ENCODE measurements around the gene KCNB1. TPM values are rescaled to one million over a fixed set of nuclear protein-coding genes. Genes with fewer than 3 reads are reported as not detected.

Gene KCNB1
- total RNA-seq, 2 experiments from 2014 or later: 0.05 TPM; not detected in 1

DNA sequence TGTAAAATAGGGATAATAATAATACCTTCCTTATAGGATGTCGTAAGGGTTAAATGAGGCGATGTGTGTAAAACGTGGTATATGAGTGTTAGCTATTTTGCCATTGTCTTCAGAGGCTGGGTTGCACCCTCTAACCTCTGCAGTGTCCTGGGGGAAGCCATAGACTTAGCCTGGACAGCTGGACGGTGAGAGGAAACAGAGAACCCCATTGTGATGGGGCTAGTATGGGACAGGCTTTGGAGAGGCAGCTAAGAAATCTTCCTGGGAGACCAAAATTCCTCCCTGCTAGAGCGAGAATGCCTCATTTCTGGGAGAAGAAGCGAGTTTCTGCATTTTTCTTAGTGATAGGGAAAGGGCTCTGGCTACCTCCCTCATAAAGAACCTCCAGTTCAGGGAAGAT, 22.8 kb downstream of the KCNB1 start:
- no peaks in the 10 kb centered on the region for H3K4me1 Mint-ChIP-seq
- H3K9me3 Mint-ChIP-seq (ENCODE audit: low read depth): no peaks in the 10 kb centered on the region
- ATAC-seq (no peak), DNase-seq (no peak)
- H3K27me3 Mint-ChIP-seq: peaks cover 53% of the 10 kb centered on the region
- no peak overlapping the region for H3K27ac Mint-ChIP-seq
- CTCF ChIA-PET: no interaction called here
- H3K36me3 Mint-ChIP-seq: no peaks in the 10 kb centered on the region
- H3K4me3 Mint-ChIP-seq: no peak overlapping the region

DNA sequence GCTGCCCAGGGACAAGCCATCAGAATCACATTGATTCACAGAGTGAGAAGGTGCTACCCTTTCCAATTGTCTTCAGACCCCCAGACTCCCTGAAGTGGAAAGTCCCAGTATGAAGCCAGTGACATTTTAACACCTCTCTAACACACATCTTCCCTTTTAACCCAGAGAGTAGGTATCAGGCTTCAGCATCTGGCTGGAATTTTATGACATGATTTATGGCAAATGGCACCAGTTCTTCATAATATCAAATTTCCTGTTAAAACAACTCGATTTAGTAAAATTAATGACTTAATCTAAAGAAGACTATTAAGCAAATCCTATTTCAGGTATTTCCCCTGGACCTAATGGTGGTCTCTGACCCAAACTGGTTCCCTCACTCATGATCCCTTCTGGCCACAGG, 25.0 kb downstream of the KCNB1 start:
- ATAC-seq (no peak), DNase-seq (no peak)
- Mint-ChIP-seq H3K27me3 (peaks cover 52% of the 10 kb centered on the region), H3K27ac (no peak overlapping the region), H3K36me3 (no peaks in the 10 kb centered on the region), H3K4me1 (no peaks in the 10 kb centered on the region), H3K4me3 (no peak overlapping the region), H3K9me3 (ENCODE audit: low read depth) (no peaks in the 10 kb centered on the region)
- CTCF ChIA-PET: no interaction called here

DNA sequence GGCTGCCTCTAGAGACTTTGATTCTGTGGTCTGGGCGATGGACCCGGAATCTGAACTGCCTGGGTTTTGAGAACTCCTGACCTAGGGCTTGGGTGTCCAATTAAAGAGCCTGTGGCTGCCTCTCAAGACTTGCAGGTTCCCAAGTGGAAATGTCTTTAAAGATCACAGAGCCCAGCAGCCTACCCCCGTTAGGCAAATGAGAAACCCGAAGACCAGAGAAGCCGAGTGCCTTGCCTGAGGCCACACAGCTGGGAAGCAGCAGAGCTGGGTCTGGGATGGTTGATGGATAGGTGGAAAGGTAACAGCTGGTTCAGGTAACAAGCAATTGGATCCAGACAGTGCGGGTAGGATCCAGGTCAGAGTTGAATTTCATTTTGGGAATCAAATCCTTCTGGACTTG, 25.8 kb downstream of the KCNB1 start:
- no peaks in the 10 kb centered on the region for H3K4me1 Mint-ChIP-seq
- no peaks in the 10 kb centered on the region for H3K9me3 Mint-ChIP-seq (ENCODE audit: low read depth)
- H3K27me3 Mint-ChIP-seq: peaks cover 44% of the 10 kb centered on the region
- ATAC-seq (no peak), DNase-seq (no peak)
- H3K27ac Mint-ChIP-seq: no peak overlapping the region
- no peak overlapping the region for H3K4me3 Mint-ChIP-seq
- CTCF ChIA-PET: no interaction called here
- no peaks in the 10 kb centered on the region for H3K36me3 Mint-ChIP-seq

DNA sequence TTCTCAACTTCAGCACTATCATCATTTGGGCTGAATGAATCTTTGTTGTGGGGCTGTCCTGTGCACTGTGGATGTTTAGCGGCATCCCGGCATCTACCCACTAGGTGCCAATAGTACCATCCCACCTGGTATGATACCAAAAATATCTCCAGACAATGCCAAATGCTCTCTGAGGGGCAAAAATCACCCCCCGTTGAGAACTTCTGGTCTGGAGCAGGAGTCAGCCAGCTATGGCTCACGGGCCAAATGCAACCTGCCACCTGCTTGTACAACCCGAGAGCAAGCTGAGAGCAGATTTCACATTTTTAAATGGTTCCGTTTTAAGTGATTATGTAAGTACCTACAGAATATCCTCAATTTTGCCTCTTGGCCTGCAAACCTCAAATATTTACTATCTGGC, 26.8 kb downstream of the KCNB1 start:
- CTCF ChIA-PET: no interaction called here
- no peaks in the 10 kb centered on the region for H3K4me1 Mint-ChIP-seq
- H3K36me3 Mint-ChIP-seq: no peaks in the 10 kb centered on the region
- no peak overlapping the region for H3K27ac Mint-ChIP-seq
- peaks cover 35% of the 10 kb centered on the region for H3K27me3 Mint-ChIP-seq
- H3K9me3 Mint-ChIP-seq (ENCODE audit: low read depth): no peaks in the 10 kb centered on the region
- ATAC-seq (no peak), DNase-seq (no peak)
- no peak overlapping the region for H3K4me3 Mint-ChIP-seq

DNA sequence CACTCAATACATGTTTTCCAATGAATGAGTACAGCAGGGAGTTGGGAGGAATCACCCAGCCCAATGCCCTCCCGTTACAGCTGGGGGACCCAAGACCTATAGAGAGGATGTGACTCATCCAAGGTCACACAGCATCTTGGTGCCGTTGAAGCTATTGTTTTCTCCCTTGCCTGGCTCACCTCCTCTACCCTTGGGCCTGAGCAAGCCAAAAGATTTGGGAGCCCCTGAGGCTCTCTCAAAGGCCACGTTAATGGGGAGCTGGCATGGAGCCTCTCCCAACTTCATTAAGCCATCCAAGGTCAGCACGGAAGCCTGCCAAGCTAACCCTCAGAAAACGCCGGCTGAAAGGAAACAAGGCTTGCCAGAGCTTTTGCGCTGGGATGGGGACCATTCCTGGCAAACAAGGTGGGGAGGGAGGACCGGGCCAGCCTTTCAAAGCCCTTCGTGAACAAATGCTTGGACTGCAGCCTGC, 30.4 kb downstream of the KCNB1 start:
- no peaks in the 10 kb centered on the region for H3K36me3 Mint-ChIP-seq
- no peaks in the 10 kb centered on the region for H3K9me3 Mint-ChIP-seq (ENCODE audit: low read depth)
- ATAC-seq (no peak), DNase-seq (no peak)
- CTCF ChIA-PET: interaction anchor here (1.3 kb wide), 1 partner anchor 55 kb away, joined by 3 read pairs; no protein-coding TSS in a partner anchor
- H3K4me3 Mint-ChIP-seq: no peak overlapping the region
- peaks cover 25% of the 10 kb centered on the region for H3K27me3 Mint-ChIP-seq
- no peak overlapping the region for H3K27ac Mint-ChIP-seq
- no peaks in the 10 kb centered on the region for H3K4me1 Mint-ChIP-seq

DNA sequence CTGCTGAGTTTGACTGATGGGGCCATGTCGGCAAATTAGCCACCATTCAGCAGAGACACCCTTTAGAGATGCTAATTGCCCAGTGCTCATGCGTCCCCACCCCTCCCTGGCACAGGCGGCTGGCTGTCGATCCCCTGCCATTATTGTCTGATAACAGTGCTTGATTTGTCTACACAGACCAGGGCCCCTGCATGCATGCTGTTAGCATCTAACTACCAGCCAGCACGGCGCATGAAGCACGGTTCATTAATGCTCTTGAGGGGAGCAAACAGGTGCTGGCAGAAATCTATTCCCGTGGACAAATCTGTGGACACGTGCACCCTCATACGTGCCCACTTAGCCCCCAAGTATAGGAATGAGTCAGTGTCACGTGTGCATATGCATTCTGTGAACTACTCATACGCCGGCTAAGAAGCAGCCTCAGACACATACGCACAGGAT, 32.2 kb downstream of the KCNB1 start:
- CTCF ChIA-PET: no interaction called here

DNA sequence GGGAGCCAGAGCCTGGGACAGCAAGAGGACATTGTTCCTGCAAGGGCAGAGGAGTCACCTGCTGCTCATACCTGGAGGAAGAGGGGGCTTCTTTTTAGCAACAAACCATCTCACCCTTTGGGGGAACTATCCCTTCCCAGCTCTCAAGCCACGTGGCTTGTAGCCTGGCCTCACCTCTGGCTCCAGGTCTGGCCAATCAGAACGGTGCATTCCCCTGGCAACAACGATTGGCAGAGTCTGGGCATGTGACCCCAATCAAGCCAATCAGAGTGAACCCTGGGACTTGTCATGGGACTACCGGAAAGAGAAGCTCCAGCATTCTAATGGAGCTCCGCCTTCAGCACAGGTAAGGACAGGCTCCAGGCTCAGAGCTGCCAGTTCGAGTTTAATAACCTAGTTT, 33.6 kb downstream of the KCNB1 start:
- Mint-ChIP-seq H3K27ac (no peak overlapping the region), H3K4me3 (no peak overlapping the region), H3K4me1 (no peaks in the 10 kb centered on the region), H3K9me3 (ENCODE audit: low read depth) (no peaks in the 10 kb centered on the region), H3K36me3 (no peaks in the 10 kb centered on the region), H3K27me3 (peaks cover 28% of the 10 kb centered on the region)
- ATAC-seq: no peak
- CTCF ChIA-PET: no interaction called here
- no peak for DNase-seq

More for the DNA sequence above, 32.2 kb downstream of the KCNB1 start:
- H3K27ac Mint-ChIP-seq: no peak overlapping the region
- ATAC-seq (no peak), DNase-seq (no peak)
- no peaks in the 10 kb centered on the region for H3K9me3 Mint-ChIP-seq (ENCODE audit: low read depth)
- H3K4me3 Mint-ChIP-seq: no peak overlapping the region
- no peaks in the 10 kb centered on the region for H3K36me3 Mint-ChIP-seq
- no peaks in the 10 kb centered on the region for H3K4me1 Mint-ChIP-seq
- H3K27me3 Mint-ChIP-seq: peaks cover 20% of the 10 kb centered on the region

DNA sequence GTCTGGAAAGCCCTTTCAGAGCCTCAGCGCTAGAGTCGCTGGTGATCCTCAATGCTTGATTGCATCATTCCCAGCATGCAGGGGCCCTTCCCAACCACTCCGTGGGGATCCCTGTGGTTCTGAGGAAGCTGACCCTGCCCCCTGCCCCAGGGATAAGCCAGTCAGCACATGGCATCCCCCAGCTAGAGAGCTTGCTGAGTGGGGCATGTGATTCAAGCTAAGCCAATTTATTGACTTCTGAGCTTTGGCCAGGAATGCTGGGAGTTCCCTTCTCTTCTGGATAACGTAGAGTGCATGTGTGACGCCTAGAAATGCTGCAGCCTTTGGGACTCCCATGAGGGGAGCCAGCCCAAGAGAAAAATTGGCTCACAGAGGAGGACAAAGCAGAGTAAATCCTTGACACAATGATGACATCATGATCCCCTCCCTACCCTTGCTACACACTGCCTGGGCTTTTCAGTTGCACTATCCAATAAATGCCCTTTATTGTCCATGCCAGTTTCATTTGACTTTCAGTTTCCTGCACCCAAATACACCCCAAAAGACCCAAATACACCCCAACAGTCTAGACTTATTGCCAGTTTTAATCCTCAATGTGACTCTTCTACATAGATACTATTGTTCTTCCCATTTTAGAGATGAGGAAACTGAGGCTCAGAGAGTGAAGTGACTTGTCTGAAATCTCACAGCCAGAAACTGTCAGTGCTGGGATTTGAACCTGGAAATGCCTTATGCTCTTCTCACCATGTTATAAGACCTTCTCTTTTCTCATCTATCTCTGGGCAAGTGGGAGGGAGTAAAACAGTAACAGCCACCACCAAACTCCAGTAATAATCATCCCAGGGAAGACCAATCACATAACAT, 34.3 kb downstream of the KCNB1 start:
- Mint-ChIP-seq H3K27ac (no peak overlapping the region), H3K36me3 (no peaks in the 10 kb centered on the region), H3K4me1 (no peaks in the 10 kb centered on the region), H3K9me3 (ENCODE audit: low read depth) (no peaks in the 10 kb centered on the region), H3K27me3 (peaks cover 26% of the 10 kb centered on the region), H3K4me3 (no peak overlapping the region)
- CTCF ChIA-PET: no interaction called here
- no peak for DNase-seq
- ATAC-seq: no peak

DNA sequence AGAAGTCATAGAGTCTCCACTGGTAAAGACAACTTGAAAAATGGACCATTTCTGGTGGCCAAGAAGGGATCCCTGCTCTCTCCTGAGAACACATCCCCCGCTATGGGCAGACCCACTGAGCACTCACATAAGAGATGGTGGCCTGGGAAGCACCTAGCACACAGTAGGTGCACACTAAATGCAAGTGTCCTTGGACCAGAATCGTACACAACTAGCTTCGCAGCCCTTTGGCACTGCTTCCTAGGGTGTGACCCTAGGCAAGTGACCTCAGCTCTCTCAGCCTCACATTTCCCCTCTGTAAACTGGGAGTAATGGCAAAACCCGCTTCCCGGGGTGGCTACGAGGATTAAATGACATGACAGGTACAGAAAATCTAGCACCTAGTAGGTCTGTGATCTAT, 35.1 kb downstream of the KCNB1 start:
- CTCF ChIA-PET: no interaction called here
- Mint-ChIP-seq H3K27ac (no peak overlapping the region), H3K36me3 (no peaks in the 10 kb centered on the region), H3K4me3 (no peak overlapping the region), H3K27me3 (peaks cover 26% of the 10 kb centered on the region), H3K4me1 (no peaks in the 10 kb centered on the region), H3K9me3 (ENCODE audit: low read depth) (no peaks in the 10 kb centered on the region)
- ATAC-seq (no peak), DNase-seq (no peak)

DNA sequence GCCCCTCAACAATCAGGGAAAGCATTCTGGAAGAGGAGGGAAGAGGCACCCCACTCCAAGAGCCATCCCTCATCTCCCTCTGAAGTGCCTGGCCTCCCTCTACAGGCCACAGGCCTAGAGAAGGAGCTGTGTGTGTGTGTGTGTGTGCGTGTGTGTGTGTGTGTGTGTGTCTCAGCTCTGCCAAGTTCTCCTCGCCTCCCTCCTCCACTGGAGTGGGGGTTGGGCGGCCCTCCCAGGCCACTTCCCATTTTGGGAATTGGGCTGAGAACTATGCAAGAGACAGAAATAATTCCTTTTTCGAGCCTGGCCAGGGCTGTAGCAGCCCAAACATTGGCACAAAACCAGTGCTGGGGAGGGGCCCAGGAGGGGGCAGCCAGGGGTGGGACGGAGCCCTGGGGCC, 35.7 kb downstream of the KCNB1 start:
- H3K27ac Mint-ChIP-seq: no peak overlapping the region
- H3K27me3 Mint-ChIP-seq: peaks cover 26% of the 10 kb centered on the region
- H3K4me3 Mint-ChIP-seq: no peak overlapping the region
- DNase-seq (no peak), ATAC-seq (no peak)
- CTCF ChIA-PET: no interaction called here
- no peaks in the 10 kb centered on the region for H3K4me1 Mint-ChIP-seq
- no peaks in the 10 kb centered on the region for H3K36me3 Mint-ChIP-seq
- H3K9me3 Mint-ChIP-seq (ENCODE audit: low read depth): no peaks in the 10 kb centered on the region

DNA sequence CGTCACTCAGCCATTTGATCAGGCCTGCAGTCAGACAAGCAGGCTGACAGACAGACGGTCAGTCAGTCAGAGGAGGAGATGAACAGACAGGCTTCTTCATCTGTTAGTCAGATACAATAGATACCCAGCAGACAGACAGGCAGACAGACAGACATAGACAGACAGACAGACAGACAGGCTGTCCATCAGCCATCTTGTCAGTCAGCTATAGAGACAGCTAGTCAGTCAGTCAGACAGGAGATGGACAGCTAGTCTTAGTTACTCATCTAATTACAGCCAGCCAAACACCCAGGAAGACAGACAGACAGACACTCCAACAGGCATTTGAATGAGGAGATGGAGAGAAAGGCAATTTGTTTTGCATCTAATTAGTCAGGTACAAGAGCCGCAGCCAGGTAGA, 36.4 kb downstream of the KCNB1 start:
- H3K27me3 Mint-ChIP-seq: peaks cover 26% of the 10 kb centered on the region
- CTCF ChIA-PET: no interaction called here

DNA sequence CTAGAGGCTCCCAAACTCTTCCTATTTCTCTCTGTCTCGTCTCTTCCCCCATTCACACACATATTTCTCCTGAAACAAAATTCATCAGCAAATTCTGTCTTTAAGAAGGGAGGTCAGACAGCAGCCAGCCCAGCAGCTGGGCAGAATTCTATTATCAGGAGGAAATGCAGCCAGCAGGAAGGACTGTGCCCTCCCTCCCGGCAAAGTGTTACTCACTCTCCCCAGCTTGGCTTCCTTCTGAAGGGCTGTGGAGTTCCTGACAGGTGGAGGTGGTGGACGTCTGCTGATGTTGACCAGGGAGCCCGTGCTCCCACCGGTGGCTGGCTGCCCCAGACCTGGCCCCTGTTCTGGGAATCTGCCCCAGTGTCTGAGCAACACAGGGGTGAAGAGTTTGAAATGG, 37.3 kb downstream of the KCNB1 start:
- no peak for DNase-seq

More for the DNA sequence above, 36.4 kb downstream of the KCNB1 start:
- no peak for DNase-seq
- no peaks in the 10 kb centered on the region for H3K4me1 Mint-ChIP-seq
- H3K4me3 Mint-ChIP-seq: no peak overlapping the region
- ATAC-seq: no peak
- no peaks in the 10 kb centered on the region for H3K36me3 Mint-ChIP-seq
- no peaks in the 10 kb centered on the region for H3K9me3 Mint-ChIP-seq (ENCODE audit: low read depth)
- no peak overlapping the region for H3K27ac Mint-ChIP-seq

DNA sequence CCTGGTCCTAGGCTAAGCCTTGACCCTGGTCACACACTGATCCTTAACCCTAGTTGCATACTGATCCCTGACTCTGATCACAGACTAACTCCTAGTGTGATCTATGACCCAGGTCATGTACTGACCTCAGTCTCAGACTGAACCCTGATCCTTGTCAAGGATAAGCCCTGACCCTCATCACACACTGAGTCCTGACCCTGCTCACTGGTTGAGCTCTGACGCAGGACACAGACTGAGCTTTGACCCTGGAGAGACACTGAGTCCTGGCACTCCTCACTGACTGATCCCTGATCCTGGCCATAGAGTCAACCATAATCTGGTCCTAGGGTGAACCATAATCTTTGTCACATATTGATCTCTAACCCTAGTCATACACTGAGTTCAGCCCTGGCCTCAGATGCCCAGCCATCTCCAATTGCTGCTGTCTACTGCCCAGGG, 37.9 kb downstream of the KCNB1 start:
- DNase-seq (no peak), ATAC-seq (no peak)
- Mint-ChIP-seq H3K27ac (no peak overlapping the region), H3K4me1 (no peaks in the 10 kb centered on the region), H3K9me3 (ENCODE audit: low read depth) (no peaks in the 10 kb centered on the region), H3K4me3 (no peak overlapping the region), H3K27me3 (peaks cover 29% of the 10 kb centered on the region), H3K36me3 (no peaks in the 10 kb centered on the region)
- CTCF ChIA-PET: no interaction called here

More for the DNA sequence above, 37.3 kb downstream of the KCNB1 start:
- H3K36me3 Mint-ChIP-seq: no peaks in the 10 kb centered on the region
- no peak overlapping the region for H3K27ac Mint-ChIP-seq
- no peaks in the 10 kb centered on the region for H3K9me3 Mint-ChIP-seq (ENCODE audit: low read depth)
- H3K4me1 Mint-ChIP-seq: no peaks in the 10 kb centered on the region
- ATAC-seq: no peak
- H3K27me3 Mint-ChIP-seq: peaks cover 27% of the 10 kb centered on the region
- H3K4me3 Mint-ChIP-seq: no peak overlapping the region
- CTCF ChIA-PET: no interaction called here

DNA sequence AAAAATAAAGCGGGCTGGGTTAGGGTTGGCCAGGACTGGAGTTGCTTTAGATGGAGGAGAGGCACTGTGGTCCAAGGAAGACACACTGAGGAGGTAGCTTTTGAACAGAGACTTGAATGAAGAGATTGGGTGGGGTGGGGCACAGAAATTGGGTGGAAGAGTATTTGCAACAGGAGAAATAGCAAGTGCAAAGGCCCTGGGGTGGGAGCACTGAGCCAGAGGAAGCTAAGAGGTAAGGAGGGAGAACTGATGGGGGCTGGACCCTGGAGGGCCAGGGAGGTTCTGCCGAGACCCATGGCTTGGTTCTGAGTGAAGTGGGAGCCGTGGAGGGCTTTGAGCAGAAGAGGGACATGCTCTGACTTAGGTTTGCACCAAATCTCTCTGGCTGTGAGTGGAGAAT, 45.4 kb downstream of the KCNB1 start:
- Mint-ChIP-seq H3K4me1 (no peaks in the 10 kb centered on the region), H3K27me3 (peaks cover 23% of the 10 kb centered on the region), H3K9me3 (ENCODE audit: low read depth) (no peaks in the 10 kb centered on the region), H3K4me3 (no peak overlapping the region), H3K36me3 (no peaks in the 10 kb centered on the region), H3K27ac (no peak overlapping the region)
- CTCF ChIA-PET: interaction anchor here (1.6 kb wide), 1 partner anchor 52 kb away, joined by 5 read pairs; no protein-coding TSS in a partner anchor
- DNase-seq (no peak), ATAC-seq (no peak)

All from activated CD8-positive, alpha-beta memory T cell treated with anti-CD3 and anti-CD28 coated beads, Interleukin-2, amount 10 ng/mL, durations not matched to agents 7 days and 5 days (primary cell).